HG03025 (cell line): ENCODE data around the gene DNPH1.

Source experiments
- ATAC-seq: cut with Tn5 transposase; IDR thresholded peaks from one replicate; pipeline ENCODE4 v1.9.1; 2021; ENCODE audit warnings: mild to moderate bottlenecking, moderate library complexity; ENCODE audit not compliant: unreplicated experiment, low FRiP score

DNPH1 gene

DNA sequence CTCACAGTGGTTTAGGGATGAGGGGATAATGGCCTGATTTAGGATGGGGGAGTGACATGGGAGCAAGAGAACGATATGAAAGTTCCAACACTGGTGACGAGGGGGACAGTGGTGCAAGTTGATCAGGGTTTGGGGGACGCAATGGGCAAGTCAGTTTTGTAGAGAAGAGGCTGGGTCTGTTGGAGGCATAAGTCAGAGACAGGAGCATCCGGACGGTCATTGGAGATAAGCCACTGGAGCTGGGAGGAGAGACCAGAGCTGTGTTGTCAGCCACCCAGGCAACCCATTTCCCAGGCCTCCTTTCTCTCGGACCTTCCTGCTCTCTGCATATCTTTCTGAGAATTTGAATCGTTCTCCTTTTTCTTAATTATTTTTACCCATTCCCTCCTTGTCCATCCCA is 9.5 kb downstream of the DNPH1 start:
- no peak for ATAC-seq

DNA sequence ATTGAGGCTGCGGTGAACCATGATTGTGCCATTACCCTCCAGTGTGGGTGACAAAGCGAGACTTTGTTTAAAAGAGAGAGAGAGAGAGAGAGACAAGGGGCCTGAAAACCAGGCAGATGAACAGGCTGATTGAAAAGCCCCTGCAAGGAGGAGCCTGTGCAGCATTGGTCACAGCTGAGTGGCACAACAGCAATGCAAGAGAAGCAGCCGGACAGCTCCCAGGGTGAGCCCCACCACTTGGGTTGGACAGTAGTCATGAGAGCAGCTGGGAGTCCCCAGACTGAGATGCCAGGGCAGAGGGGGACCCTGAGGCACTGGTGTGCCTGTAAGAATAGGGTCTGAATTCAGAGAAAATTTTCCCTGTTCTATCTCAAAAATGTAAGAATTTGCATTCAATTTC is 10.2 kb downstream of the DNPH1 start:
- ATAC-seq = no peak

DNA sequence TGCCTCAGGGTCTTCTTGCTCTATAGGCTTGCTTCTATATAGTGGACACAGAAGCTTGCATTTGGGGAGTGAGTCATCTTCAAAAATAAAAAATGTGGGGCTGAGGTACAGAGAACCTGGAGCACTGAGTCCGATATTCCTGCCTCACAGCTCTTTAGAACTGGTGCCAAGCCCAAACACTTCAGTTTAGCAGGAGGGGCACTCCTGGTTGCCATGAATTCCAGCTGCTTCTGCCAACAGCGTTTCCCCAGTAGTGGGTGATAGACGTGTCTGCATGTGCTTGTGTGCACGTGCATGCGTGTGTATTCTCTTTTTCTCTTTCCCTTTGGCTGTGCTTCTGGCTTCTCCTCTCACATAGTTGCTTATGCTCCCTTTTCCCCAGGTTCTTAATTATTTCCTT is 11.9 kb downstream of the DNPH1 start:
- no peak for ATAC-seq

DNA sequence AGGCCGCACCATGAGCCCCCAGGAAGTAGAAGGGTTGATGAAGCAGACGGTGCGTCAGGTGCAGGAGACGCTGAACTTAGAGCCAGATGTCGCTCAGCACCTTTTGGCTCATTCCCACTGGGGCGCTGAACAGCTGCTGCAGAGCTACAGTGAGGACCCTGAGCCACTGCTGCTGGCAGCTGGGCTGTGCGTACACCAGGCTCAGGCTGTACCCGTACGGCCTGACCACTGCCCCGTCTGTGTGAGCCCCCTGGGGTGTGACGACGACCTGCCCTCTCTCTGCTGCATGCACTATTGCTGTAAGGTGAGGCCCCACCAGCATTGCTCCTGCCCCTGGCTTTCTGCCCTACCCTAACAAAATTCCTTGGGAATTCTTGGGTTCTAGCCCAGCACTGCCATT is 13.1 kb downstream of the DNPH1 start:
- ATAC-seq = no peak

DNA sequence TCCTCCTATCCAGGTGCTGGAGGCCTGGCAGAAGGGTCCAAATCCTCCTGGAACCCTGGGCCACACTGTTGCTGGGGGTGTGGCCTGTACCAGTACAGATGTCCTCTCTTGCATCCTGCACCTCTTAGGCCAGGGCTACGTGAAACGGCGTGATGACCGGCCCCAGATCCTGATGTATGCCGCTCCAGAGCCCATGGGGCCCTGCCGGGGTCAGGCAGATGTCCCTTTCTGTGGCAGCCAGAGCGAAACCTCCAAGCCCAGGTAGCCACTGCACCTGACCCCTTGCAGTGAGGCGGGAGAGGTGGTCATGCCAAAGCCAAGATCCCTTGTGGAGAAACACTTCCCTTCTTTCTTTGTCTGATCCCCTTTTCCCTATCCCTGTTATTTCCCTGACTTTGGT is 14.2 kb downstream of the DNPH1 start:
- no peak for ATAC-seq

DNA sequence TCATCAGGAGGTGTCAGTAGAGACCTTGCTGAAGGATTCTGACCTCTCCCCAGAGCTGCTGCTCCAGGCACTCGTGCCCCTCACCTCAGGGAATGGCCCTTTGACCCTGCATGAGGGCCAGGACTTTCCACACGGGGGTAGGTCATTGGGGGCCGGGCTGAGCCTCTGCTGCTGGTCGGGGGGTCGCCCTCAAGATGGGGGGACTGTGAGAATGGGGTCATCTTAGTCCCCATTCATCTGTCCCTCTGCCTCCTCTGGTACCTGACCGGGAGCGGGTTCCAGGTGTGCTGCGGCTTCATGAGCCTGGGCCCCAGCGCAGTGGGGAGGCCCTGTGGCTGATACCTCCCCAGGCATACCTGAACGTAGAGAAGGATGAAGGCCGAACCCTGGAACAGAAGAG is 15.8 kb downstream of the DNPH1 start:
- no peak for ATAC-seq

DNA sequence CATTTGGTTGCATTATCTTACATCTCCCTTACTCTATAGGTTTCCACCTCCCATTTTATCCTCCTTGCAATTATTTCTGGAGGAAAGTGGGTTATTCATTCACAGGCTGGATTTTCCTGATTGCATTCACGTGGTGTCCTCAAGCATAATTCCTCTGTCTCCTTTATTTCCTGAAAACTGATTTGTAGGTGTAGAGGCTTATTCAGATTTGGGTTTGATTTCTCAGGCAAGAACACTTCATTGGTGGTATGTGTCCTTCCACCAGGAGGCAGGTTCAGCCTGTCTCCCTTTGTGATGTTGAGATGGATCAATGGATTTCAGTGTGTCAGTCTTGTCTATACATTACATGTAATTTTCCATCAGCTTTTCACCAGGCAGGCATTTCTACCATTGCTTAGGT is 17.3 kb downstream of the DNPH1 start:
- ATAC-seq = no peak

DNA sequence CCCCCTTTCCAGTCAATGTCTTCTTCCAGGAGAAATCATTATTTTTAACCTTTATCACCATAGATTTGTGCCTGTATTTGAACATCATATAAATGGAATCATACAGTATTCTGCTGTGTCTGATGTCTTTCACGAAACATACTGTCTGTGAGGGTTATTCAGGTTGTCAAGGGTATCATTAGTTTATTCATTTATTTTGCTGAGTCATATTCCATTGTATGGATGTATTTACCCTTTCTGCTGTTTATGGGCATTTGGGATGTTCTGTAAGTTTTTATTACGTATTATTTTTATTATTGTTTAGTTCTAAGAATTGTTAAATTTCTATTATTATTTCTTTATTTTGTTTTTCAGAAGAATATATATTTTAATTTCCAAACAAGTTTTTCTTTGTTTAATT is 22.0 kb downstream of the DNPH1 start:
- no peak for ATAC-seq

DNA sequence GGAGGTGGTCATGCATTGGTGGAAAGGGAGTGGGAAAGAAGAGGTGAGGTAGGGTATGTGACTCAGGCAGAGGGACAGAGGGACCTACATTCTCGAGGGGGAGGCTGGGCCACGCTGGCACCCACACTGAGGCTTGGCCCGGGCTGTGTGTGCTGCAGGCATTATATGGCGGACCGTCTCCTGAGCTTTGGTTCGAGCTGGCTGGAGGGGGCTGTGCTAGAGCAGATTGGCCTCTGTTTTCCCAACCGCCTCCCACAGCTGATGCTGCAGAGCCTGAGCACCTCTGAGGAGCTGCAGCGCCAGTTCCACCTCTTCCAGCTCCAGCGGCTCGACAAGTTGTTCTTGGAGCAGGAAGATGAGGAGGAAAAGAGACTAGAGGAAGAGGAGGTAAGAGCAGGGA is 23.4 kb downstream of the DNPH1 start:
- no peak for ATAC-seq

DNA sequence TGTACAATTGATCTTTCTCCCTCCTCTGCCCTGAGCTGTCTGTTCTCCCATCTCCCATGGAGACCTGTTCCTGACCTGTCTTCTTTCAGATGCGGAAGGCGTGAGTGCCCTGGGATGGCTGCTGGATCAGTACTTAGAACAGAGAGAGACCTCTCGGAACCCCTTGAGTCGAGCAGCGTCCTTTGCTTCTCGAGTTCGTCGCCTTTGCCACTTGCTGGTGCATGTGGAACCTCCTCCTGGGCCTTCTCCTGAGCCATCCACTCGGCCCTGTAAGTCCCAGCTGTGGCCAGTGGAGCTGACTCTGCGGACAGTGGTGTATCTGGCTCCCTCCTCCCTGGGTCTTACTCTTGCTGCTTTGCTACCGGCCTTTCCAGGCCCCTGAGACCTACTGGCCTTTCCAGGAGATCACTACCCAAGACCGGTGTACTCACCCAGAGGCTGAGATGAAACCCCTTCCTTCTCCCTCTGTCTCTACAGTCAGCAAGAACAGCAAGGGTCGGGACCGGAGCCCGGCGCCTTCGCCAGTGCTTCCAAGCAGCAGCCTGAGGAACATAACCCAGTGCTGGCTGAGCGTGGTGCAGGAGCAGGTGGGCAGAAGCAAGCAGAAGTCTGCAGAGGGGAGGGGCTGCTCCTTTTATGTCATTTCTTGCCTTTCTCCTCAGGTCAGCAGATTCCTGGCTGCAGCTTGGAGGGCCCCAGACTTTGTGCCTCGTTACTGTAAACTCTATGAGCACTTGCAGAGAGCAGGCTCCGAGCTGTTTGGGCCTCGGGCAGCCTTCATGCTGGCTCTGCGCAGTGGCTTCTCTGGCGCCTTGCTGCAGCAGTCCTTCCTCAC is 24.8 kb downstream of the DNPH1 start:
- ATAC-seq = no peak

DNA sequence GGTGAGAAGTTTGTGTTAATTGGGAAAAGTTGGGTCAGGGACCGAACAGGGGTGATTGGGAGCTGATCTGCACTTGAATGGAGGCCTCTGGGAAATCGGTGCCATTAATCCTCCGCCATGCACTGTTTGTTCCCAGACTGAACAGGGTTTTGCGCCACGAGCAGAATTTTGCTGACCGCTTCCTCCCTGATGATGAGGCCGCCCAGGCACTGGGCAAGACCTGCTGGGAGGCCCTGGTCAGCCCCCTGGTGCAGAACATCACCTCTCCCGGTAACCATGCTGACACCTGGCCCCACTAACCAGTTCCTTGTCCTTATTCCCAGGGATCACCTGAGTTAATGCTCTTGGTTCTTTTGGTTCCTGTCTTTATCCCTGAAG is 25.6 kb downstream of the DNPH1 start:
- no peak for ATAC-seq

DNA sequence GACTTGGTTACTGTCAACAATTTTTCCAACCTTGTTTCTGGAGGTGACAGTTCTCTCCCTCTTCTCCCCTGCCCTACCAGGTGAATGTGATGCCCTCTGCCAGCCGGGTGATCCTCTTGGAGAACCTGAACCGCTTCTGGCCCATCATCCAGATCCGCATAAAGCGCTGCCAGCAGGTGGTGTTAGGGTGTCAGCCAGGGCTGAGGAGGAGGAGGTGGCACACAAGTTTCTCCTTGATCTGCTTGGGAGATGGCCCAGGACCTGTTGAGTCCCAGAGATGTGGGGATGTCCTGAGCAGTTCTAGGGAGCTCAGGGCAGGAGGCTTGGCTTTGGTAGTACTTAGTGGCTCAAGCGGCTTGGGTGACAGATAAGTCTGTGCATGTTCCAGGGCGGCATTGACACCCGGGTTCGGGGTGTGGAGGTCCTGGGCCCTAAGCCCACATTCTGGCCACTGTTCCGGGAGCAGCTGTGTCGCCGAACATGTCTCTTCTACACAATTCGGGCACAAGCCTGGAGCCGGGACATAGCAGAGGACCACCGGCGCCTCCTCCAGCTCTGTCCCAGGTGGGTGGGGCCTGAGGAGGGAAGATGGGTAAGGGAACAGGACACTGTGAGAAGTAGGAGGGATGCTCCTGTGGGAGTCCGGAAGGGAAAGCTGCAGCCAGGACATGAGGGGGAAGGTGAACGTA is 26.1 kb downstream of the DNPH1 start:
- ATAC-seq = no peak

DNA sequence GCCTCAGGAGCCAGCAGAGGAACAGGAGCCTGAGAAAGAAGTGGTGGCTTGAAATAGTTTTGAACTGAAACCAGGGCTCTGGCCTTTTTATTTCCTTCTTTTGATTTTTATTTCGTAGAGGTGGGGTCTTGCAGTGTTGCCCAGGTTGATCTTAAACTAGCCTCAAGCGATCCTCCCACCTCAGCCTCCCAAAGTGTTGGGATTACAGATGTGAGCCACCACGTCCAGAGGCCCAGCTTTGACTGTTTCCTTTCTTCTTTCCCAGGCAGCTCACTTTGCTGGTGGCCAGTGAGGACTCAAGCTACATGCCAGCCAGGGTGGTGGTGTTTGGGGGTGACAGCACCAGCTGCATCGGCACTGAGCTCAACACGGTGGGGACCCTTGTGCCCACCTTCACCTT is 26.8 kb downstream of the DNPH1 start:
- no peak for ATAC-seq

DNA sequence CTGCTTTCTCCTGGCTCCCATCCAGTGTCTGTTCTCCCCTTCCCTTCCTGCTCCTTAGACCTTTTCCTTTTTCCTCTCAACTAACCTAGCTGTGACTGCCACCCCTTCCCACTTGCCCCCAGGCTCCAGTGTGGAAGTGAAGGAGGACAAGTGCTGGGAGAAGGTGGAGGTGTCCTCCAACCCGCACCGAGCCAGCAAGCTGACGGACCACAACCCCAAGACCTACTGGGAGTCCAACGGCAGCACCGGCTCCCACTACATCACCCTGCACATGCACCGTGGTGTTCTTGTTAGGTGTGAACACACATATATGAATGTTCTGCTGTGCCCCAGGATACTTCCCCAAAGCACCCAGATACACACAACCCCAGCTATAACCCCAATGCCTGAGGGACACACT is 28.7 kb downstream of the DNPH1 start:
- ATAC-seq = no peak

DNA sequence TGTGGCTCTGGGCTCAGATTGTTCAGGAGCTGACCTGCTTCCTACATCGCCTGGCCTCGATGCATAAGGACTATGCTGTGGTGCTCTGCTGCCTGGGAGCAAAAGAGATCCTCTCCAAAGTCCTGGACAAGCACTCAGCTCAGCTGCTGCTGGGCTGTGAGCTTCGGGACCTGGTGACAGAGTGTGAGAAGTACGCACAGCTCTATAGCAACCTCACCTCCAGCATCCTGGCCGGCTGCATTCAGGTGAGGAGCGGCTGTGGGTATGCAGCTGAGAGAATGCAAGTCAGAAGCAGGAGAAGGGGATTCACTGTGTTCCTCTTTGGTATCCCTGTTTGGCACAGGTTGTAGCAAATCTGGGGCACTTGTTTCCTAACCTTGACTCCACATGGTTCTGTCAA is 29.4 kb downstream of the DNPH1 start:
- no peak for ATAC-seq

DNA sequence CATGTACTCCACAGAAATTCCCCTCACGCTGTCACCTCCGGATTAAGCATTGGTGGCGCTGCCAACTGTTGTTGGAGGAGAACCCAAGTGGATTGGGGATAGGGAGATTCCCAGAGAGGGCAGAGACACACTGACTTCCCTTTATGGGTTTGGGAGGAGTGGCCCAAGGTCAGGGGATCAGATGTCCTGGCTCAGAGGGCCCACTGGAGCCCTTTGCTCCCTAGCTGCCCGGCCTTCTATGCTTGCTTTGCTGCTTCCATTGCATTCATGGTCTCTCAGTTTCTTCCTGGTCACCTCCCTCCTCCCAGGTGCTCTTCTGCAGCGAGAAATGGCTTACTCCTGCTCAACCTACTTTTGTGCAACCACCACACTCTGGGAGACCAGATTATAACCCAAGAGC is 32.9 kb downstream of the DNPH1 start:
- ATAC-seq = no peak

DNA sequence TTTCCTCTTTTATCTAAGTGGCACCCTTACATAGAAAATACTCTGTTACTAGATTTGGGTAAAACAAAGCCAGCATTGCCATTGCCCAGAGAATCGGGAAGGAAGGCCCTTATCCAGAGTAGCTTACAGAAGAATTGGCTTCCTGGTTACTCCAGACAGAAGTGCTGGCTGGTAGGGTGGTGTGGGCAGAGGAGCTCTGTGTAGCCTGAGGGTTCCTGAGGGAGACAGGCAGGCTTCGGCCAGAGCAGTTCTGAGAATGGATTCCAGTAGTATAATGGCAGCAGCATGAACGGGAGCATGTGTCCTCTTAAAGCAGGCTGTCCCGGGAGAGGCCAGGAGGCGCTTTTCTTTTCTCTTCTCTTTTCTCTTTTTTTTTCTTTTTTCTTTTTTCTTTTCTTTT is 35.4 kb downstream of the DNPH1 start:
- no peak for ATAC-seq

DNA sequence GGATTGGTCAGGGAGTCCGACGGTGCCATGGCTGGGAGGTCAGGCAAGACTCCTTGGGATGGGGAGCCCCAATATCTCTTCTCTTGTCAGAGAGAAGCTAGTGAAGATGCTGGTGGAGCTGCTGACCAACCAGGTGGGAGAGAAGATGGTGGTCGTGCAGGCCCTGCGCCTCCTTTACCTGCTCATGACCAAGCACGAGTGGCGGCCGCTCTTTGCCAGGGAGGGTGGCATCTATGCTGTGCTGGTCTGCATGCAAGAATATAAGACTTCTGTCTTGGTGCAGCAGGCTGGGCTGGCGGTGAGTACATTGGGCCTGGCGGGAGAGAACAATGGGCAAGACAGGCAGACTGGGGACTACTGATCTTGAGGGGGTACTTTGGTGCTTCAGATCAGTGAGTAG is 36.4 kb downstream of the DNPH1 start:
- ATAC-seq = no peak

DNA sequence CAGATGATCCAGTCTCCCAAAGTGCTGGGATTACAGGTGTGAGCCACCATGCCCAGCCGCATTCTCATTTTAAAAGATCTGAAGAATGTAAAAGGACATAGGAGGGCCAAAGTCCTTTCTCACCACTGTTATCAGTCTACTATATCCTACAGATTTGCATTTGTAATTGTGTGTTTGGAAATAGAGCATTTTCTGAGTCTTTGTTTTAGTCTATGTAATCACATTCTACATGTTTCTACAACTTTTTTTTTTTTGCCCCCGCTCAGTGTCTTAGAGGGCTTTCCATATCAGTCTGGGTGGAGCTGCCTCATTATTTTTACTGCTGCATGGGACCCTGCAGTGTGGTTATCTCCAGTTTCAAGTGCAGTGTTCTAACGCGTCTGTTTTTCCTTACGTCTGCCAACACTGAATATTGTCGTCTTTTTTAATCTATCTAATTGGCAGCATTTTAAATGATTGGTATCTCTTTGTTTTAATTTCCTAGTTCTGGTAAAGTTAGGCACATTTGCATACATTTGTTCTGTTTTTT is 39.4 kb downstream of the DNPH1 start:
- no peak for ATAC-seq

DNA sequence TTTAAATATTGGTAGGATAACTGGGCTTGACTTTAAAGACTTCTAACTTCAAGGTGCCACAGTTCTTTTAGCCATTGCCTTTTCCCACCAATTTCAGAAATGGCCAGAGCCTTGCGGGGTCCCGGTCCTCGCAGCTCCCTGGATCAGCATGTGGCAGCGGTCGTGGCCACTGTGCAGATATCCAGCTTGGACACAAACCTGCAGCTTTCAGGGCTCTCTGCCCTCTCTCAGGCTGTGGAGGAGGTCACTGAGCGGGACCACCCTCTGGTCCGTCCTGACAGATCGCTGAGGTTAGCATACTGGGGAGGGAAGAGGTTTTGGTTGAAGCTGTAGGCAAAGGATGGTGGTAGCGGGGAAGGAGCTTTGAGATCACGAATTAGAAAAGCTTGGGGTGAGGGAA is 40.9 kb downstream of the DNPH1 start:
- ATAC-seq = no peak

DNA sequence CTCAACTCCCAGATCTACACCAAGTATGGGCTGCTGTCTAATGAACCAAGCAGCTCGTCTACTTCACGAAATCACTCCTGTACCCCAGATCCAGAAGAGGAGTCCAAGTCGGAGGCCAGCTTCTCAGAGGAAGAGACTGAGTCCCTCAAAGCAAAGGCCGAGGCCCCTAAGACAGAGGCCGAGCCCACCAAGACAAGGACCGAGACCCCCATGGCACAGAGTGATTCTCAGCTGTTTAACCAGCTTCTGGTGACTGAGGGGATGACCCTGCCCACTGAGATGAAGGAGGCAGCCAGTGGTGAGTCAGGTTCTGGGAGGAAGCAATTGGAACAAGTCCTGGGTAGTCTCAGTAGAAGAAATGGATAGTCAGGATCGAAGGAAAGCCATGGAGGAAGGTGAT is 41.5 kb downstream of the DNPH1 start:
- ATAC-seq = no peak

DNA sequence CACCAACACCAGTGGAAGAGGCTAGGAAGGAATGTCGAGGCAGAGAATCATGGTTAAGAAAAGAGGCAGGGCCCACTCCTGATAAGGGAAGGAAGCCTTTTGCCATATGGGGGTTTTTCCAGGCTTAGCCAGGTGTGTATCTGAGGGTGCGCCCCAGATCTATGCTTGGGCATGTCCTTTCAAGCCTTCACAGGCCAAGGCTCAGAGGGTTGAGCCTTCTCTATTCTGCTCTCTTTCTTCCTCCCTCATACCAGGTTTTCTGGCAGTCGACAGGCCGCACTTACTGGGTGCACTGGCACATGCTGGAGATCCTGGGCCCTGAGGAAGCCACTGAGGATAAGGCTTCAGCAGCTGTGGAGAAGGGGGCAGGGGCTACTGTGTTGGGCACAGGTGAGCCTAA is 42.6 kb downstream of the DNPH1 start:
- no peak for ATAC-seq
